HG03521 (cell line): ENCODE measurements around the gene PDE4D.
"Not testable (repeated sequence)": the region's sequence is repeated elsewhere in the genome, so short reads cannot be mapped to it uniquely, and the experiment has no call there.

Experiments
- ATAC-seq: cut with Tn5 transposase; IDR thresholded peaks from one replicate; pipeline ENCODE4 v1.9.1; 2021; ENCODE audit warnings: mild to moderate bottlenecking, moderate library complexity; ENCODE audit not compliant: unreplicated experiment

Gene PDE4D

GRCh38 chr5:59439303-59439702, 454.2 kb downstream of the PDE4D start:
- ATAC-seq: no peak

DNA sequence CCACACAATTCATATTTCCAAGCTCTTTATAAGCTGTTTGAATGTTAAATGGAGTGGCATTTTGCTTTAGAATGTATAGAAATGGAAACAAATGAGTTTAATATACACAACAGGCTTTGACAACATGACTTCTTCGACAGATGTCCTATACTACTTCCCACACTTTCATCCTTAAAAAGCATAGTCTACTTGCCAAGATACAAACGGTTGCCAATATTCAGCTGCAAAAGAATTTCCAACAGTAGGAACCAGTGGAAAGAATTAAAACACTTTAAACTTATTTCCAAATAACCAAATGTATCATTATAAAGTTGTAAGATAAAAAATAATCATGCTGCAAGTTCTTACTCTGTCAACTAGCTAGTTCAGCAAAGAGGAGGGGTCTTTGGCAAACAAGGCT, 456.4 kb downstream of the PDE4D start:
- no peak for ATAC-seq

DNA sequence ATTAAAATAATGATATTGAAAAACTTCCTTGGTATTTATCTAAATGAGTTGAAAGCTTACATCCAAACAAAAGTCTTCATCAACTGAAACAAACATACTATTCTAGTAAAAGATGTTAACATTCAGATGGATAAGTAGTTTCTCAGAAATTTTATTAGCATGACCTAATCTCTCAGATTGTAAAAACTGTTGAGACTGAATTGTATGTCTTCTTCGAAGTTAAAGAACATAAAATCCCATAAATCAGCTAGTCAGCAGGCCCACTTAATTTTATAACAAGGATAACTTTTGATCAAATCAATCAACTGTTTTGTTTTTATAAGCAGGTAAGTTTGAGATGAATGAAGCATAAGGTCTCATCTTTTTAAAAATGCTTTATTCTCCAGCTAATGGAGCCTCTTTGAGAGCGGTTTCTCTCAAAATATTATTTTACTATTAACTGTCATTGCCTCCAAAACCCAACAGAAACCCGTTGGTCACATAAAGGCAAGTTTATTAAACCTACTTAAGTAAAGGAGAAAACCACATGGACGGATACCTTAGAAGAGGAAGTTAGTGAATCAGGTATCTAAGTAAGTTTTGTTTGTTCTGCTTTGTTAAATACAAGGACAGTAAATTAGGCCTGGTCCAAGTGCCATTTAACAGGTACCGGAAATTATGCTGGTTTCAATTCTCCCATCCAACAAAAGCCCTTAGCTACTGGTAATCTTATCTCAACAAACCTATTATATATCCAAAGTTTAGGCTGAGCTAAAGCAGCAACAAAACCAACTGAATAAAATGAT, 457.0 kb downstream of the PDE4D start:
- ATAC-seq: no peak

- ATAC-seq: no peak
These were observed 460.4 kb downstream of the PDE4D start for GRCh38 chr5:59433174-59433573.

DNA sequence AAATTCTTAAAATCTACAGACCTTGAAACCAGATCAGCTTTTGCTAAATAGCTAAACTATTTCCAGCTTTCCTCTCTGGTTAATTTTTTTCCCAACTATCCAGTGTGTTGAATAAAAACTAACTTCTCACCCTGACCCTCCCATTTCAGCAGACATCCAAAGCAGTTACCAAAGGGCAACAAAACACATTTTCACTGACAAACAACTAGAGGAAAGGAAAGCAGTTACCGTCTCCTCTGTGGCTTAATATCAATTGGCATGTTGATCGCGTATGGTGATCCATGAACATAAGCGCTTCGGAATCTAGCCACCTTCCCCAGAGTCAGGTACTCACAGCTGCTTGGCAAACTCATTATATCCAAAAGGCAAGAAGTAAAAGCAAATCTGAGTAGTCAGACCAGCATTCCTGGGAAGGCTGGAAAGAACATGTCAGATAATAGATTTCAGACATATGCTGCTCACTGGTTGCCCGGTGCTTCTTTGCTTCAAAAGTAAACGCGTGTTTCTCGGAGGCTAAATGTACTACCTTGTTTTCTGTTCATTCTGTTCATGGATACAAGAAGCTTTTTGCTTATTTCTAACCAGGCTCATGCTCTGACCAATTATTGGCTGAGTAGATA, 463.4 kb downstream of the PDE4D start:
- no peak for ATAC-seq

DNA sequence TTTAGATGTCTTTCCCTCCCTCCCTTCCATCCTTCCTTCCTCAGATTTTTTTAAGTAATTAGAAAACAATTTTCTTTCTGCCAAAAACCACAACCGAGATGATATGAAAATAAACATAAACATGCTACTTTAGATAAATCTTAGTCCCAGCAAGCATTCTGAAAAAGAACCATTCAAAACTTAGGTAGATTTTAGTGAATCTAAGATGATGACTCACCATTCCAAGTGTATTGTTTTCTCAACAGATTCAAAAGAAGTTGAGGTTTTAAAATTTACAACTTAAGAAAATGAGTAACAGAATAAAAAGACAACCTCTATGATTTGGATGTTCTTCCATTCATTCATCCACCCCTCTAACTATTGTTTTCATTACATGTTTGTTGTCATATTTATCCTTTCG, 465.1 kb downstream of the PDE4D start:
- ATAC-seq: no peak

DNA sequence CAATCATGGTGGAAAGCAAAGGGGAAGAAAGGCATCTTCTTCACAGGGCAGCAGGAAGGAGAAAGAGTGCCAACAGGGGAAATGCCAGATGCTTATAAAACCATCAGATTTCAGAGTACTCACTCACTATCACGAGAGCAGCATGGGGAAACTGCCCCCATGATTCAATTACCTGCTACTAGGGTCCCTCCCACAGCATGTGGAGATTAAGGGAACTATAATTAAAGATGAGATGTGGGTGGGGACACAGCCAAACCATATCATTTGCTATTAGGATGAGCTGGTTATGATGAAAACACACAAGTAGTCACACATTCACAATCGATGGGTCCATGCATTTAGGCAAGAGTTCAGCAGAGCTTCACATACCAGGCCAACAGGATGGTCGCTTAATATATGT, 469.0 kb downstream of the PDE4D start:
- ATAC-seq: no peak

GRCh38 chr5:59423021-59423420, 470.5 kb downstream of the PDE4D start:
- no peak for ATAC-seq

DNA sequence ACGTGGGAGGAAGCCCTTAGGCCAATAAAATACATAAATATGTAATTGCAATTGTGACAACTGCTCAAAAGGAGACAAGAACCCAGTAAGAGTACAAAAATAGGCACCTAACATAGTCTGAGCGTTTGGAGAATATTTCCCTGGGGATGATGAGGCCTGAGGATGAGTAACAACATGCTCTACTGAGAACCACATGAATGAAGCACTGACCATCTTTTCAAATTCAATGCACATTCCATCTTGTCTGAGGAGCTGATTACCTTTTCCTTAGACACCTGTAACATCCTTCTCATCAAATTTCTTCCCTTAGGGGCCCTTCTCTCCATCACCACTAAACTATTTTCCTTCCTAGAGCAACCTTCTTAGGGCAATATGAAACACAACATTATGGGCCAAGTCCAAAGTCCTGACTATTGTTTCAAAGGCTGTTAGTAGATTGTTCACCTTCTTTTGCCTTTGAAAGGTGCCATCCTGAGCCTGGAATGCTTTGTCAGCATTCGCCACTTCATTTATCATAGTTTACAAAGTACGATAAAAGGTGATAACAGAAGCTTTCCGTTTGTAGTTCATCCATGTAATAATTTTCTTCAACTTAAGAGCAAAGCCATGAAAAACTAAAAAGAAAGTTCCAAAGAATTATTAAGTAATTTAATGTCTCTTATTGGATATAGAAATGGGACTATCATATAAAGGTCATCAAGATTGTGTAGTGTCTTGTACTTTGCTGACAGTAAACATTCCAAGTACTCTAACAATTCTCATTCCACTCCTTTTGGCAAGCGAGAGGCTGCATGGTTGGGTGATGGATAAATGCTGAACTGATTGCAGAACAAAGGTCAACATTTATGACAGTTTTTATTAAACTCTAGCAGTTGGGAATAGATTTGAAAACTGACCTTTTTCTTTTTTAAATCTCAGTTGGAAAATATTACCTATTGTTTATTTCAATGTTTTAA, 471.3 kb downstream of the PDE4D start:
- ATAC-seq: no peak

DNA sequence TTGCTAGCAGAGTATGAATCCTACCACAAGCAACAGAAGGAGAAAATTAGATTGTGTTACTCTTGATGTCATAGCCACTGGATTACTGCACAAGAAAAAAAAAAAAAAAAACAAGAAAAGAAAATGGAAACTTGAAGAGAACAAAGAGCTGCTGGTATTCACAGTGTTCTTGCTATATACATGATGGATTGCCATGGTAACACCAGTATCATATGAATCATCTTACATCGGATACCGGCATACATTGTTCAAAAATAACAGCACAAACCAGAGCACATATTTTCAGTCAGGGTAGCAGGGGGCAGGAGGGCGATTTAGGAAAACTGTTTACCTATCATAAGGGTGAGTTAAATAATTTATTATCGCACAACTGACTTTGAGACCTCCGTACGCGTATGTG, 472.9 kb downstream of the PDE4D start:
- no peak for ATAC-seq

DNA sequence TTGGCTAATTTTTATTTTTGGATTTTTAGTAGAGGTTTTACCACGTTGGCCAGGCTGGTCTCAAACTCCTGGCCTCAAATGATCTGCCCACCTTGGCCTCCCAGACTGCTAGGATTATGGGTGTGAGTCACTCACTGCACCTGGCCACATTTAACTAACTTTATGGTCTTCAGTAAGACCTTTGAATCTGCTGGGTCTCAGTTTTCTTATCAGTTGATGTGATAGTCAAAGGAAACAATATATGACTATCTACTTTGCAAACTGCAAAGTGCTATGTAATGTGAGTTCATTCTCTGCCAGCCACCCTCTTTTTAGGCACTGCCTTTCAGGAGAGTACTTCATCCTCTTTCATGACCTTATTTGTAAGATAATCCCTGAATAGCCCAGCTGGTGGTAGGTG, 474.7 kb downstream of the PDE4D start:
- no peak for ATAC-seq

DNA sequence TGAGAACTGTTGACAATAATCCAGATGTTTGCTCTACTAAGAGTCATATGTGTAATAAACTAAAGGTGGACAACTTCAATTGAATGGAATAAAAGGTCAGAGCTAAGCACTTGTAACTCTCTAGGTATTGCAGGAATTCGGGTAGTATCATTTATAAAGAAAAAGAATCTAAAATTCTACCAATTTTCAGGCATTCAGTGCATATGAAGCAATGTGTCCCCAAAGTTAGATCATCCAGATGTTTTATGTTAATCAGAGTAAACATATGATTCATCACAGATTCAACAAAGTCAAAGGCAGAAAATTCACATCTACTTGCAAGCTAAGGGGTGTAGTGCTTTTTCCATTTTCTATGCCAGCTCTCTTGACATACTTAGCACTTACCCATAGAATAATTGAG, 477.1 kb downstream of the PDE4D start:
- no peak for ATAC-seq

- ATAC-seq: no peak
These were observed 477.5 kb downstream of the PDE4D start for GRCh38 chr5:59416026-59416425.

DNA sequence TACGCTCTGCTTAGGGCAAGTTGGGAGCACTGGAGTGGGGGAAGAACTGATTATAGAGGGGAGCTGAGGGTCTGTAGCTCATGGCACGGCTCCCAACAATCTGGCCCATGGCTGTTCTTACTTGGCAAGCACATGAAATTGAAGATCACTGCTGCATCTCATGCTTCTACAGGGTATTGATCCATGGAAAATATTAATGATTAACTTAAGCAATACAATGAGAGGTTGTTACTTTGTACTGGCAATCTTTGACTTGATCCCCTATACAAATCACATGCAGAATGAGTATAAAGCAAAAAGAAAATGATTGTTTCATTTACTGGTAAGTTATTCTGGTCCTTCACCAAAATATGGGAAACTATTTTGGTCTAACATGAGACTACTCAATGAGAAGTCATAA, 481.1 kb downstream of the PDE4D start:
- ATAC-seq: no peak

GRCh38 chr5:59408997-59409396, 484.5 kb downstream of the PDE4D start:
- not testable (repeated sequence) for ATAC-seq

- no peak for ATAC-seq
These were observed 485.6 kb downstream of the PDE4D start for GRCh38 chr5:59407967-59408366.

DNA sequence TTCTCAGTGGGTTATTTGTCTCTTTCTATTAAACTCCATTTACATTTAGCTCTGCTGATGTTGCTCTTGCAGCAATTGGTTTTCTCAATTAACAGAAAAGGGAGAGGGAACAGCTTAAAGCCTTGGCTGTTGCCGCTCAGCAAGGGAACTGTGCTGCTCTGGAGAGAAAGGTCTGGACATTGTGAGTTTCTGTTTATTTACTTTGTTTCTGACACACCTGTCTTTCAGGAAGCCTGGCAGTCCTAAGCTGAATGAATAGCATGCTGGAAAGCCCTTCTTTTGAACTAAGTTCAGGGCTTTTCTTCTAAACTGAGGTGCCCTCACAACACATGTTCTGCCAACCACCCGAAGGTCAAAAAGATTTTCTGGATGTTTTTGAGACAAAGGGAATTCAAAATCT, 491.9 kb downstream of the PDE4D start:
- ATAC-seq: no peak

GRCh38 chr5:59394956-59395355, 498.6 kb downstream of the PDE4D start:
- not testable (repeated sequence) for ATAC-seq

GRCh38 chr5:59393585-59394420, 499.7 kb downstream of the PDE4D start:
- no peak for ATAC-seq

DNA sequence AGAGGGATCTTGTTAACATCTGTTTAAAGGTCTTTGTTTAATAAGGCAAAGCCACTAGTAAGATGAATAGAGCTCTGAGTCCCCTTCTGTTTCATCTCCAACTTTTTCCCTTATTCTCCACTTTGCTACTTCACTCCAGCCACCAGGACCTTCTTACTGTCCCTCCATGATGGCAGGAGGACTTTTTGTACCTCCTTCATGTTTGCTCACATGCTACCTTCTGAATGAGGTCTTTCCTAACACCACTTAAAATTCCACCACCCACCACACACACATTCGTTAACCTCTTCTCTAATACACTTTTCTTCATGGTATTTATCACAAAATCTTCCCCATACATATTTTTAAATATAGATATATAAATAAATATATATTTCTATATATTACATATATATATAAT, 501.9 kb downstream of the PDE4D start:
- ATAC-seq: no peak

DNA sequence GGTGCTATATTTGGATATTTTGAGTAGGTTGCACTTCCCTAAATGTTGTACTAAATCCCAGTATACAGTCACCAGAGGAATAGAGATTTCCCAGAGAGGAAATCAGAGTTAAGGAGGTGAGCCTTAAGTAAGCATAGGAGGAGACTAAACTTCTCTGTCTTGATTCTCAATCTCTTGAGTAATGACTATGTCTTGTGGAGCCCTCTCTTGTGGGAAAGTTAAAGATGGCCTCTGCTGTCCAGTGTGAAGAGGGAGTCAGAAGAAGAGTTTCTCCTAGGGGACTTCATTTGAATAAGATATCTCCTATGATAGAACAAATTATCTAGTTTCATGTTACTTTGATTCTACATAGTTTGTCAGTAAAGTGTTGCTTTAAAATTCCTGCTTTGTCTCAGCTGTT, 502.5 kb downstream of the PDE4D start:
- no peak for ATAC-seq
